GM18907 (cell line): ENCODE measurements around the gene VEGFB.

Experiments
- ATAC-seq: cut with Tn5 transposase; IDR thresholded peaks from one replicate; pipeline ENCODE4 v1.9.1; 2021; ENCODE audit warnings: mild to moderate bottlenecking, moderate library complexity; ENCODE audit not compliant: unreplicated experiment

Gene VEGFB

GRCh38 chr11:64245797-64246620, 11.6 kb downstream of the VEGFB start:
- no peak for ATAC-seq

GRCh38 chr11:64246621-64246870, 12.2 kb downstream of the VEGFB start:
- ATAC-seq: peak; percentile 7

- peak; percentile 28 for ATAC-seq
These were observed 12.7 kb downstream of the VEGFB start, which contains the start of gene PPP1R14B for GRCh38 chr11:64246871-64247728. PPP1R14B (minus strand) TSS chr11:64246943; CDS start chr11:64246673, 270 bp downstream.

GRCh38 chr11:64247729-64248531, 13.5 kb downstream of the VEGFB start:
- no peak for ATAC-seq

GRCh38 chr11:64248578-64248977, 14.2 kb downstream of the VEGFB start:
- ATAC-seq: no peak

GRCh38 chr11:64249038-64249437, 14.7 kb downstream of the VEGFB start:
- ATAC-seq: no peak

- no peak for ATAC-seq
These were observed 15.4 kb downstream of the VEGFB start for GRCh38 chr11:64249563-64250414.

- no peak for ATAC-seq
These were observed 16.1 kb downstream of the VEGFB start for GRCh38 chr11:64250415-64251015.

GRCh38 chr11:64251016-64251752, 16.8 kb downstream of the VEGFB start, which contains the start of gene PLCB3:
PLCB3 (plus strand) TSS chr11:64251530; CDS start chr11:64251650, 120 bp downstream.
- peak; percentile 36 for ATAC-seq

GRCh38 chr11:64251753-64252002, 17.3 kb downstream of the VEGFB start:
- no peak for ATAC-seq

GRCh38 chr11:64252003-64252872, 17.9 kb downstream of the VEGFB start:
- ATAC-seq: no peak

GRCh38 chr11:64253043-64253442, 18.7 kb downstream of the VEGFB start:
- no peak for ATAC-seq

GRCh38 chr11:64253481-64253880, 19.1 kb downstream of the VEGFB start:
- no peak for ATAC-seq

GRCh38 chr11:64254326-64254725, 19.9 kb downstream of the VEGFB start:
- no peak for ATAC-seq

GRCh38 chr11:64255135-64256128, 21.0 kb downstream of the VEGFB start:
- no peak for ATAC-seq

- no peak for ATAC-seq
These were observed 21.9 kb downstream of the VEGFB start for GRCh38 chr11:64256300-64256699.

GRCh38 chr11:64258356-64258755, 24.0 kb downstream of the VEGFB start:
- no peak for ATAC-seq
